Ecto neural progenitor cell (in vitro differentiated cells): Measurements from ENCODE around the gene SYP.

Experiments used
- DNase-seq: peaks from one replicate; pipeline ENCODE4 v3.0.0-alpha.2; 2018; ENCODE audit warnings: low spot score

SYP gene

DNA sequence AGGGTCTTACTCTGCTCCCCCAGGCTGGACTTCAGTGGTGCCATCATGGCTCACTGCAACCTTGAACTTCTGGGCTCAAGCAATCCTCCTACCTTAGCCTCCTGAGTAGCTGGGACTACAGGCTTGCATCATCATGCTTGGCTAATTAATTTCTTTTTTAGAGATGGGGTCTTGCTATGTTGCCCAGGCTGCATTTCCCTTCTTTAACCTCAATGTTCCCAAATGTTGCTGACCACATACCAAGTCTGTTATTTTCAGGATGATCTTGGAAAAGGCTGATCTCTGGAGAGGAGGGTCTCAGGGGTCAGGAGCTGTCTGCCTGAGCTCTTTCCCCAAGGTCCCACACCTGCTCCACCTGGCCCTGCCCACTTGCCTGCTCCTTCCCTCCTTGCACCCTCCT lies 20.1 kb upstream of the SYP start:
- no peak for DNase-seq

DNA sequence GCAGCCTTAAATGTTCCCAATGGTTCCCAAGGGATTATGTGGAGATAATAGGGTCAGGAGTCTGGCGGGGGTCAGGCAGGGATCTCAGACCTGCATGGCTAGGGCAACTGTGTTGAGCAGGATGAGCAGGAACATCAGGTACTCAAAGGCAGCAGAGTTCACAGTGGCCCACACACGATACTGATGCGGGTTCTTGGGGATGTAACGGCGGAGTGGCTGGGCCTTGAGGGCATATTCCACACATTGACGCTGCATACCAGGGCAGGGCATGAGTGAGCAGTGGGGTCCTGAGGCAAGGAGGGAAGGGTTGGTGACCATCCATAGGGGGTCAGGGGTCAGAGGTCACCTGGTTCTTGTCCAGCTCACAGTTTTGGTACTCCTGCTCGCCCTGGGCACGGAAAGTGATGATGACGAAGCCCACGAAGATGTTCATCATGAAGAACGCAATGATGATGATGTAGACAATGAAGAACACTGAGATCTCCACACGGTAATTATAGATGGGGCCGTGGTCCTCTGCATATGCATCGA lies 15.1 kb upstream of the SYP start:
- no peak for DNase-seq

DNA sequence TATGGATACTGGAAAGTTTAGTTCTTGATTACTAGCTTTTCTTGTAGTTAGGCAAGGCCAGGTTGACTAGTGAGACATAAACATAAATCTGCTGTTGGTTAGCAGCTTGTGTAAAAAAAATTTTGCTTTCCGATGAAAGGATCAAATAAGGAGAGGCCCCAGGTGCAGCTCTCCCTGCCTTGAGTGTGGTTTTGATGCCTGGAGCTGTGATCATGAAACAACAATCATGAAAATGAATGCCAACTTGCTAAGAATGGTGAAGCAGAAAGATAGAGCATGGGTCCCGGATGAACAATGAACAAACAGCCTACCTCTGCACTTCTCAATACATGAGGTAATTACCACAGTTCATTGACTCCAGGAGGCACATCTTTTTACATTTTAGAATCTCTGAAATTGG lies 14.4 kb upstream of the SYP start:
- DNase-seq: no peak

DNA sequence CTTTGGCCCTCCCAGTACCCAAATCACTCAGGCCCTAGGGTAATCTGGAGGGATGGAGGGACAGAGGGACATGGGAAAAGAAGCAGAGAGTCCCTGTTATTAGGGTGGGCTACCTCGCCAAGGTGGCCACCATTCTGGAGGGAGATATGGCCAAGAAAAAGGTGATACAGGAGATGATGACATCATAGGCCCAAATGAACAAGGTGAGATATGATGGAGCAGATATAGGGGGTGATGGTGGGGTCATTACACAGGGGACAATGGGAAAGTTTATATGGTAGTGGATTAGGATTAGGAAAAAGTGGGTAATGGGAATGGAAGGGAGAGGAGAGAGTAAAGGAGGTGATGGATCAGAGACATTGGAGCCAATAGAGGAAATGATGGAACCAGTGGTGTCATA lies 12.9 kb upstream of the SYP start:
- DNase-seq: no peak

DNA sequence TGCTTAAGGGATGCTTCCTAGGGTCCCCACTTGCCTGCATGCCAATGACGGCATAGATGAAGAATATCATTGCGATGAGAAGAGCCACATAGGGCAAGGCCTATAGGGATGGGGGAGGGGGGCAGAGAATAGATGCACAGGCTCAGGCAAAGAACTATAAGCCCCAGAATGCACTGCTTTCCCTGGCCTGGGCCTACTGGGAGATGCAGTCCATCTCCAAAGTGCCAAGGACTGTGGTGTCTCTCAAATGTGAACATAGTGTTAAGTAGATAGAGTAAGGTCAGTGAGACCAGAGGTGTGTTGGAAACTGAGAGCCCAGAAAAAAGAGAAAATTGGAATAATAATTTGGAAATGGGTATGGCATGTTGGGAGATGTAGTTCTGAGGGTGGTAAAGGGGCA lies 12.2 kb upstream of the SYP start:
- DNase-seq: no peak

DNA sequence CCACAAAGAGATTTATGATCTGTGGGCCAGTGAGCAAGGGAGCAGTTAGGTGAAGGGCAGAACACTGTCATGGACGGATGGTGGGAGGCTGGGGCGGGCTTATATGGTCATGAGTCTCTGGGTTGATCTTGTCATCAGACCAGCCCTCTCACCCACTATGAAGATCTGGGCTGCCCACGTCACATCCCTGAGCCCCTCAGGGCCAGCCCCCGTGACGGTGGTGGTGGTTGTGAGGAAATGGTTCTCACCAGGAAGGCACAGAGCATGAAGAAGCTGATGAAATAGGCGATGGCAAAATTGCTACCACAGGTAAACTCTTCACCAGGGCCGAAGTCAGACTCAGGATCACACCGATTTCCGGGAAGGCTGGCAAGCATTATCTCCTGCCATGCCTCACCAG lies 11.1 kb upstream of the SYP start:
- DNase-seq: no peak

DNA sequence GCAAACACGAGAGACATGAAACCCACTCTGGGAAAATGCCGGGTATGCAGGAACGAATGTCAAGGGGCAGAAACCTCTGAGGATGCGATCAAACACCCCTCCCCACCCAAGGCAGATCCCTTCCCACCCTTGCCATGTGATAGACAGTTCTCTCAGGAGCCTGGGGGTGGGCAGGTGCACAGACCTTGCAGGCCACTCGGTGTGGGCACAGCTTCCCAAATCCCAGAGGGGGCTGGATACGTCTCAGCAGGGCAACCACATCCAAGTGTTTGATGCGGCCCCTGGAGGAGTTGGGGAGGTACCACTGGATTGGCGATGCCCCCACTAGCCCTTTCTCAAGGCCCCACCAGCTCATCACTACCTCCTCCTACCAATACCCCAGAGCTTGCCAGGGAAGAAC lies 10.4 kb upstream of the SYP start:
- no peak for DNase-seq

DNA sequence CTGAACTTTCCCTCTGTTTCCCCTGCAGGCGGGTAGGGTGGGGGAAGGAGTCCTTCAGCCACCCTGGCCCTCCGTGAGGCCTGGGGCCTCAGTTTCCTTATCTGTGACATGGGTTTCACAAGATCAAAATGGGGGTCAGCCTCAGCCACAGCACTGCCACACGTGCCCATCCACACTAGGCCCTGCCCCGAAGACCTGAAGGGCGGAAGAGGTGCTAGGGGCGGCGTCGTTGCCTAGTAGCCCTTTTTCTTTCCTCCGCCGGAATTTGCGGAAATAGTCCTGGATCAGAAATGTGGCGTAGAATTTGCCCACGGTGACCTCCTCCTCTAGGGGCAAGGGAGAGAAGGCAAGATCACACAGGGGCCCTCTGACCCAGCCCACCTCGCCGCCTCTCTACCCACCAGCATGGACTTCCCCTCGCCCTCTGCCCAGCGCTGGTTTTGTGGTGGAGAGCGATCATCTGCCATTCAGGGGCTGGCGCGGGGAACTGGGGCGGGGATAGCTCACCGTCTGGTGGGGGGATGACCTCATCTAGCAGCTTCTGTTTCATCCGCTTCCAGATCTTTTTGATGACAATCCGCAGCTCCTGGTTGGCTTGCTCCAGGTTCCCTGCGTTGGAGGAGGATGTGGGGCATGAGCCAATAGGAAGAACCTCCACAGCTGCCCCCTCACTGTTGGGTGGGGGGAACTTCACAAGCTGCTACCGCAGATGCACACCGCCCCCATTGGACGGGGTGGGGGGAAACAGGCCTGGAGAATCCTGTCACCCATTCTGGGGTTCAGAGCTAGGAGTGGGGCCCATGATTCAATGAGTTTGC lies 9.7 kb upstream of the SYP start:
- DNase-seq: no peak

DNA sequence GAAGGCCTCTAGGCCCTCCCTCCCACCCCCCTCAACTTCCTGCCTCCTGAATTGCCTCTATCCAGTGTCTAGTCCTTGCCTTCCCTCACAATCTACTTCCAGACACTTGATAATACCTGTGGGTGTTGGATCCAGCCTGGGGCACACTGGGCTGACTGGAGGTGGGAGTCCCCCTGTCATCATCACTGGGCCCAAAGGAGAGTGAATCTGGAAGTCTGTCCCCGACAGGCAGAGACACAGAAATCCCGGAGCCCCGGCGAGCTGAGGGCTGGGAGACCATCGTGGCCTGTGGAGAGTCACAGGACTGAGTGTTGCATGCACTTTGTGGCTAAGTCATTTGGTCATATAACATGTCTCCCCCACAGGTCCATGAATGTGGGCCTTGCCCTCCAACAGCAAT lies 8.4 kb upstream of the SYP start:
- no peak for DNase-seq

DNA sequence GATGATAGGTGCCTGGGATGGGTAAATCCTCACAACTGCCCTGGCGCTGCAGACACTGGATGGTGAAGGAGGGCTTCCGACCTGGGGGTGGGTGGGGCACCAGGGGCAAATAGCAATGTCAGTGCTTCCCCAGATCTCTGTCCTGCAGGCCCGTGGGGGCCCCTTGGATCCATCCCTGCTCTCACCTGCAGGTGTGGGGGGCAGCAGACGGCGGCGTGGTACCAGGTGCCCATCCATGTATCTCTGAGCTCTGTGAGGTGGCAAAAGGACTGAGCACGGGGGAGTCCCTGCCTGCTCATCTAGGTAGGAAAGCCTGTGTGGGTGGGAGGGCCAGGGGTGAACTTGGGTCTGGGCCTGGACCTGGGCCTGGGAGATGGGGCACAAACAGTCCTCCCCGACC lies 6.5 kb upstream of the SYP start:
- no peak for DNase-seq

DNA sequence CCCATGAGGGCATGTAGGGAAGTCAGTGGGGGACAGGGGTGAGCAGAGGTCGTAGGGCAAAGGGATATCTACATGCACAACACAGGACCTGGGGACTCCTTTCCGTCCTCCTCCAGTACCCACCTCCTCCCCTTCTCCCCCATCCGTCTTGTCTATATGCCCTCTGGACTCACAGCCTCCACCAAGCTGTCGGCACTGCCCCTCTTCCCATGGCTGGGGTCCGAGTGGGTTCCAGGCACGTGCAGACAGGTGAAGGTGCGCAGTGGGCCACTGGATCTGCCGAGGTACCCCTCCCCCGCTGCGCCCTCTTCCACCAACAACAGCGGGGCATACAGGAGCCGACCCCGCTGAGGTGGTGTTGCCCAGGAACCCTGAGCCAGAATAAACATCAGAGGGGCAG lies 5.5 kb upstream of the SYP start:
- DNase-seq: no peak

DNA sequence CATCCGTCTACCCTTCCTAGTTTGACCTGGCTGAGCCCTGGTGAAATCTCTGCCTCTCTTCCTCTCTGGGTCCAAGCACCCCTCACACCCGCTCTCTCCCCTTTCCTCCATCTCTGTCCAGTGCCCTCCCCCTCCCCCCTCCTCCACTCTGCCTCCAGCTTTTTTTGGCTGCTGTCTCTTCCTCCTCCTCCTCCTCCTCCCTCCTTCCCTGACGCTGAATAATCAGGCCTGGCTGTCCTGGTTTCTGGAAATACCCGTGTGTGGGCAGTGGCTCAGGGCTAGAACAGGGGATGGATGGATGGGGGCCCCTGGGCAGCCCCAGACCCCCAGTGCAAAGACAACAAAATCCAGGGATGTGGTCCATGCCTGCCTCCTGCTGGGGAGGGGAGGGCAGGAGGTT lies 4.7 kb upstream of the SYP start:
- no peak for DNase-seq

DNA sequence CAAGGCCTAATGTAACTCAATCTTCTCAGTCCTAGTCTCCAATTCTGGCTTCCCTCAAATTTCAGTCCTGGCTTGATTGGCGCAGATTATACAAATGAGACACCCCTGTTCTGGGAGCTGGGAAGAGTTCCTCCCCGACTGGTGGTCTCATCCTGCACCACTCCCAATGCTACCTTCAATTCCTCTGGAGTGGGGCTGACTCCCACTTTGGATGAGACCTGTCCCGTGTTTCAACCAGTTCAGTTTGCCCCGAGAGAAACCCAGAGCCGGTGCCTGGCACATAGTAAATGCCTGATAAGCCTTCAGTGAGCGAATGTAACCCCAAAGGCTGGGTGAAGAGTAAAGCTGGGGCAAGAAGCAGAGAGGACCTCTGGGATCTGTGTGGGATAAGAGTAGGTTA lies 4.0 kb upstream of the SYP start:
- no peak for DNase-seq

DNA sequence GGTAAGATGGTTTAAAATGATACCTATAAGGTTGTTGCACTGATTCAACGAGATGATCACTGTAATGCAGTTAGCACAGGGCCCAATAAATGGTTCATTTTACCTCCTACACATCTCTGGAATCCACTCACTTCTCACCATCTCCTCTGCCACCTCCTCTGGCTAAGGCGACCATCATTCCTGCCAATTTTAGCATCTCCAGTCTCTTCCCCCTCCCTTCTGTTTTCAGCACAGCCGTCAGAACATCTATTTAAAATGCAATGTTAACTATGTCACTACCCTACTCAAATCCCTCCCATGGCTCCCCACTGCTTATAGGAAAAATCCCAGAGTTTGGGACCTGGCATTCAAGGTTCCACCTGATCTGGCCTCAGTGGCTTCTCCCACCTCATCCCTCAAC lies 3.5 kb upstream of the SYP start:
- no peak for DNase-seq

DNA sequence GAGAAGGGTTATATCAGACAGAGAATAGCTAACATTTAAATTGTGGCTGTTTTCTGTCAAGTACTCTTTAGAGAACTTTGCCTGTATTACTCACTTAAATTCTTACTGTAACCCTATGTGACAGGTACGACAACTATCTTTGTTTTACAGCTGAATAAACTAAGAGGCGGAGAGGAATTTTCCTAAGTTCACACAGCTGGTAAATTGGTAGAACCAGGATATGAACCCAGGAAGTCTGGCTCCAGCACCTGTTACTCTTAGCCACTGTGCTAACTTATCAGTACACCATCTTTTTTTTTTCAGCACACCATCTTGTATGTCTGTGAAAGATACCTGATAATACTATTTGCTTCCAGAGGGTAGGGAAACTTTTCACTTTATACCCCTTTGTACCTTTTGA lies 2.0 kb upstream of the SYP start:
- no peak for DNase-seq

DNA sequence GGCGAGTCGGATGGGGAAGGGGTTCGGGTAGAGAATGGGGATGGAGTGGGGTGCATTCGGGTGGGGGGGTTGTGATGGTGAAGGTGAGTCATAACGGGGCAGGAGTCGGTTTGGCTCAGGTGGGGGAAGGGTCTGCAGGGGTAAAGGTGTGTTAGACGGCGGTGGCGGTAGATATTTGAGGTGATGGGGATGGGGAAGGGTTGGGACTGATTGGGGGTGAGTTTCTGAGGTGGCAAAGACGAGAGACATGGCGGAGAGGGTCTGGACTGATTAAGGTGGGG lies 738 bp downstream of the SYP start:
- no peak for DNase-seq

DNA sequence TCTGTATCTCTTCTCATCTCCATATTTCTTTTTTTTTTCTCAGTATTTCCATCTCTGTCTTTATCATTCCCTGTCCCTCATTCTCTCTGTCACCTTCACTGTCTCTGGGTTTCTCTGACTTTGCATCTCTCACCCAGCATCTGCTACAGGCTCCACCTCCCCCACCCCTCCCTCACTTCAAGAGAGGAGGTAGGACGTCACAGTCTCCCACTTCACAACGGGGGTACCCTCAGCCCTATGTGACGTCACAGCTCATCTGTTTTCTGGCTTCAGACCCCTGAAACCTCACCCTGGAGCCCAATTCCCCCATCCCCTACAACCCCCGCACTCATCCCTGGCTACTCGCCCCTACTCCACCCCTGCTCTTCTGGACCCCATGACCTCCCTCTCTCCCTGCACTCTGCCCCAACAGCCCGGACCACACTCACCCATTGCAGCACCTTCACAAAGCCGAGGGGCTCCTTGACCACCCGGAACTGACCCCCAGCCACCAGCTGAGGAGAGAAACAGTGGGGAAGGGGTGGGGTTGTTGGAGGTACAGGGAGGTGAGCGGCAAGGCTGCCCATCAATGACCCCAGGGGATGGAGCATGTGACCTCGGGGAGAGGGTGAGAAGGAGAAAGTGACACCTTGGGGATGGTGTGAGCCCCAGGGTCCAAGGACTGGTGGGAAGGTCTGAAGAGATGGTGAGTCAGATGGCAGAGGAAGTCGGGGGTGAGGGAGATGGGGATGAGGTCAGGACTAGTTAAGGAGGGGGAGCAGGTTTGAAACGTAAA lies 1.3 kb downstream of the SYP start:
- DNase-seq: no peak

DNA sequence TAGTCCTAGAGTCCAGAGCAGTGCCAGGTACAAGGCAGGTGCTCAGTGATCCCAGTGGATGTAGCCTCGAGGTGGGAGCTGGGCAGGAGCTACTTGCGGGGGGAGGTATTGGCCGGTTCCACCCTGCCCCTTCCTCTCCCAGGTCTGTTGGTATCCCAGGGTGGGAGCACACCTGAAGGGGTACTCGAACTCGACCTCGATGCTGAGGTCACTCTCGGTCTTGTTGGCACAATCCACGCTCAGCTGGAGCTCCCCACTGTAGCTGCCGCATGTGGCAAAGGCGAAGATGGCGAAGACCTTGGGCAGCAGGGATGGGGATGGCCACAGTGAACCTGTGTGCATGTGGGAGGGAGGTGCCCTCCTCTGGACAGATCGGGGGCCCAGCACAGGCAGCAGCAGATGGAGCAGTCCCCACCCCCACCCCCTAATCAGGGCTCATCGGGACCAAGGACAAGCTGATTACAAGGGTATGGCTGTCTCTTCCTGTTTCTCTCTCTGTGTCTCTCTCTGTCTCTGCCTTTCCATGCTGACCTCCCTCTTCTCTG lies 2.4 kb downstream of the SYP start:
- no peak for DNase-seq

DNA sequence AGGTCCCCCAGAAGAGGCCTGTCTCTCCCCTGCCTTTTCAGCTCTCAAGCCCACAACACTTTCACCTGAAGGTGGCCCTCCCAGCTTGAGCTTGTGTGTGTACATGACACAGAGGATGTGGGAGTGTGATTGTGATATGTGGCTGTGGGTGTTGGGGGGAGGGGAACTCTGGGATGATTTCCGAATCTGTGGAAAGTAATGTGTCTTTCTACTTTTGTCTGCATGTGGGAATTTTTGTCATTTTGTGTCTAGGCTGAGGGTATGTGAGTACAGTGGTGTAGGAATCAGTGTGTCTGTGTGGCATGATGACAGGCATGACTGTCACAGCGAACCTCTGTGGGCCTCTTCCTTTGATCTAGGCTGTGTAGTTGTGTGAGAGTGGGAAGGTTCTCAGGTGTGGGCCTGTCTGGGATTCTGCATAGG lies 6.4 kb downstream of the SYP start:
- DNase-seq: no peak

DNA sequence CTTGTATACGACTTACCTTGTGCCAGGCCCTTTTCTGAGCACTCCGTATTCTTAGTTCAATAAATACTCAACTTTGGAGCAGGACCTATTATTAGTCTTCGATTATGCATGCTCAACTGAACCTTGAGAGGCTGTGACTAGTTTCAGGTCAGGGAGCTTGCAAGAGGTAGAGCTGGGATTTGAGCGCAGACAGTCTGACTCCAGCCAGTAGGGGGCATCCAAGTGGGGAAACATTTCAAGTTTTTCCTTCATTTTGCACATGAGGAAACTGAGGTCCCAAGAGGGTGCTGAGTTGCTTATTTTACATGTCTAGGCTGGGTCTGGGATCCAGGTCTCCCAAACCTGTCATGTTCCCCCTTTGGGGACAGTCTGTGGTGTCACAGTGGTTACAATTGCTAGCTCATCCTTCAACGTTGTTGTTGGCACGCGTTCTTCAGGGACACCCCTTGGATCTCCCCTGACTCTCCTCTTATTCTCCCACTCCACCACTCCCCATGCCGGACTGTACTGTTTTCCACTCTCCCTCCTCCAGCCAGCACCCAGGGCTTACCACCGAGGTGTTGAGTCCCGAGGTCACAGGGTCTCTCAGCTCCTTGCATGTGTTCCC lies 7.2 kb downstream of the SYP start:
- no peak for DNase-seq

DNA sequence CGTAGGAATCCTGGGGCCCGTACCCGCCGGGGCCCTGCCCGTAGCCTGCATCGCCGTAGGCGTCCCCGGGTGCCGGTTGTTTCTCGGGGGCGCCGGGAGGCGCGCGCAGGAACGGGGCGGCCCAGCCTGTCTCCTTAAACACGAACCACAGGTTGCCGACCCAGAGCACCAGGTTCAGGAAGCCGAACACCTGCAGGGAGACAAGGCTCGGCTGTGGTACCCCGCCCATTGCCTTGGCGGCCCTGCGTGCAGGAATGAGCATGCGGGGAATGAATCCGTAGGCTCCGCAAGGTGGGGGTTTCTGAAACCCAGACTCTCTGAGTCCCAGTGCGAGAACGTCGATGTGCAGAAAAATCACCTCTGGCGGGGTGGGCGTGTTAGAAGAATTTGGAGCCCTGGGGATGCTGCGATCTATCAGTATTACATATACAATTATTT lies 8.4 kb downstream of the SYP start:
- no peak for DNase-seq

DNA sequence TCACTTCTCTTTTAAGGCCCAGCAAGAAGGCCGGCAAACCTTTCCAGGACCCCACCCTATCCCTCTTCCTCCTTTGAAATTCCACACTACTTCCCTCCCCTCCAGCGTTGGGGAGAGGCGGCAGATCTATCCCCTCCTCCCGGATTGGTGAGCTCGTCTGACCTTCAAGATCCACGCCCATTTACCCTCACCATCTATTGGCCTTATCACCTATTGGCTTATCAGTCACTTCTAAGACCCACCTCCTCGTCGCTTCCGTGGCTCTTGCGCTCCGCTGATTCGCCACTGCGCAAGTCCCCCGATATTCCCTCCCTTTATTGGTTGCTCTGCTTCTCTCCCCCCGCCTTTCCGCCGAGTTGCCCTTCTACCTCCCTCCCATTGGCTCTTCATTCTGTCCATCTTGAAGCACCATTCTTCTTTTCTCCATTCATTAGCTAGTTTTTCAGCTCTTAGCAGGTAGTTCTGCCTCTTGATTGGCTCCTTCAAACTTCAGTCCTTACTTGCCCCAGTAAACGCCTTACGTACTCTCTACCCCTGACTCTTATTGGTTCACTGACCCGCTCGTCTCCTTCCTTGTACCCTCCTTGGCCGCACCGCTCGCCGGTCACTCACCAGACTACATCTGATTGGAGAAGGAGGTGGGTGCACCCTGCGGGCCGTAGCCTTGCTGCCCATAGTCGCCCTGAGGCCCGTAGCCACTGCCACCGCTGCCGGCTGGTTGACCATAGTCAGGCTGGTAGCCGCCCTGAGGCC lies 9.0 kb downstream of the SYP start:
- peak; percentile 87 for DNase-seq
